Daoy (cell line): ENCODE results near the gene ARHGAP20. TPM values are rescaled to one million over a fixed set of nuclear protein-coding genes. Genes with fewer than 3 reads are reported as not detected.

Experiments used
- DNase-seq: peaks from one replicate; pipeline ENCODE4 v3.0.0-alpha.2; 2015; ENCODE audit warnings: low read depth
- total RNA-seq: library from RNA; depleted of rRNA; stranded (reverse); fragments of >200 nt; shearing (Covaris generic); gene quantifications from 2 replicates; pipeline ENCODE4 v1.2.3, GENCODE V29; 2014

Gene ARHGAP20
- total RNA-seq, 1 experiment from 2014 or later = not detected

- DNase-seq = no peak
These were observed 98.2 kb downstream of the ARHGAP20 start for GRCh38 chr11:110614031-110614430.

- DNase-seq = no peak
These were observed 98.9 kb downstream of the ARHGAP20 start for GRCh38 chr11:110613197-110613918.

GRCh38 chr11:110606415-110606814 is 105.8 kb downstream of the ARHGAP20 start:
- DNase-seq = no peak

- DNase-seq = no peak
These were observed 110.3 kb downstream of the ARHGAP20 start for GRCh38 chr11:110601936-110602335.

GRCh38 chr11:110600322-110600721 is 111.9 kb downstream of the ARHGAP20 start:
- no peak for DNase-seq

- DNase-seq = no peak
These were observed 113.0 kb downstream of the ARHGAP20 start for GRCh38 chr11:110599207-110599606.

GRCh38 chr11:110598725-110599124 is 113.5 kb downstream of the ARHGAP20 start:
- no peak for DNase-seq

- DNase-seq = no peak
These were observed 124.3 kb downstream of the ARHGAP20 start for GRCh38 chr11:110587972-110588371.

- no peak for DNase-seq
These were observed 125.1 kb downstream of the ARHGAP20 start for GRCh38 chr11:110587129-110587528.

GRCh38 chr11:110584150-110584549 is 128.1 kb downstream of the ARHGAP20 start:
- DNase-seq = no peak

- DNase-seq = no peak
These were observed 129.4 kb downstream of the ARHGAP20 start for GRCh38 chr11:110582728-110583432.

- DNase-seq = no peak
These were observed 131.7 kb downstream of the ARHGAP20 start for GRCh38 chr11:110580571-110580970.

GRCh38 chr11:110573411-110573810 is 138.8 kb downstream of the ARHGAP20 start:
- no peak for DNase-seq

- DNase-seq = no peak
These were observed 141.0 kb downstream of the ARHGAP20 start for GRCh38 chr11:110571081-110571720.

- no peak for DNase-seq
These were observed 145.7 kb downstream of the ARHGAP20 start for GRCh38 chr11:110566577-110566976.

- DNase-seq = no peak
These were observed 146.6 kb downstream of the ARHGAP20 start for GRCh38 chr11:110565357-110566336.

- DNase-seq = no peak
These were observed 147.4 kb downstream of the ARHGAP20 start for GRCh38 chr11:110564676-110565356.

GRCh38 chr11:110544779-110545178 is 167.5 kb downstream of the ARHGAP20 start:
- DNase-seq = no peak

- DNase-seq = no peak
These were observed 174.1 kb downstream of the ARHGAP20 start for GRCh38 chr11:110538154-110538553.

- no peak for DNase-seq
These were observed 181.1 kb downstream of the ARHGAP20 start for GRCh38 chr11:110530900-110531741.
